SU-DHL-6 (cell line): ENCODE data around the gene SPTBN5.

ENCODE experiments used
- H2AFZ ChIP-seq: fragments of 200-600 bp; sonication (generic); 2 replicates; pipeline ENCODE4 v1.6.1; 2014; ENCODE audit warnings: low read depth, mild to moderate bottlenecking, moderate library complexity, mixed read lengths, antibody characterized with exemption, low read length; ENCODE audit not compliant: severe bottlenecking
- H3F3A ChIP-seq: fragments of 200-600 bp; shearing (Covaris generic); 2 replicates; pipeline ENCODE4 v1.6.0; 2016; ENCODE audit warnings: antibody characterized with exemption, mild to moderate bottlenecking; ENCODE audit not compliant: insufficient read depth
- H3K27ac ChIP-seq: fragments of 200-600 bp; sonication (generic); 2 replicates; pipeline ENCODE4 v1.5.1; 2016; ENCODE audit warnings: low read depth, mild to moderate bottlenecking, low read length, moderate library complexity, mixed read lengths
- H3K27me3 ChIP-seq: fragments of 200-600 bp; sonication (generic), shearing (Covaris generic); 2 replicates; pipeline ENCODE4 v1.6.0; 2014; ENCODE audit warnings: mild to moderate bottlenecking, low read length
- H3K36me3 ChIP-seq: fragments of 200-600 bp; sonication (generic); 2 replicates; pipeline ENCODE4 v1.6.1; 2014; ENCODE audit warnings: mild to moderate bottlenecking, low read length, mixed read lengths
- H3K4me2 ChIP-seq: fragments of 300-600, 200-600 bp; shearing (Covaris generic), sonication (generic); 2 replicates; pipeline ENCODE4 v1.6.0; 2014; ENCODE audit warnings: low read length, low read depth, mild to moderate bottlenecking; ENCODE audit not compliant: poor library complexity, severe bottlenecking
- H3K4me3 ChIP-seq: fragments of 200-600 bp; sonication (generic); 2 replicates; pipeline ENCODE4 v1.5.1; 2014; ENCODE audit warnings: antibody characterized with exemption, low read length, mild to moderate bottlenecking, mixed read lengths; ENCODE audit not compliant: insufficient read depth, poor library complexity, severe bottlenecking
- H3K79me2 ChIP-seq: fragments of 200-600 bp; sonication (generic); 2 replicates; pipeline ENCODE4 v1.6.1; 2014; ENCODE audit warnings: mild to moderate bottlenecking, low read length, moderate library complexity; ENCODE audit not compliant: insufficient read depth
- H3K9ac ChIP-seq: fragments of 200-600 bp; sonication (generic); 2 replicates; pipeline ENCODE4 v1.7.0; 2014; ENCODE audit warnings: mild to moderate bottlenecking, low read length
- H3K9me2 ChIP-seq: fragments of 200-600 bp; sonication (generic); replicated peaks from 2 replicates; pipeline ENCODE4 v1.6.1; 2014; ENCODE audit warnings: low read length; ENCODE audit not compliant: insufficient read depth
- H3K9me3 ChIP-seq: fragments of 200-600 bp; sonication (generic); 2 replicates; pipeline ENCODE4 v1.6.1; 2014; ENCODE audit warnings: low read length, mixed read lengths; ENCODE audit not compliant: insufficient read depth
- H4K20me1 ChIP-seq: fragments of 200-600 bp; sonication (generic); 2 replicates; pipeline ENCODE4 v1.6.1; 2014; ENCODE audit warnings: low read depth, mild to moderate bottlenecking, antibody characterized with exemption, low read length, moderate library complexity, mixed read lengths
- EZH2phosphoT487 ChIP-seq: fragments of 200-600 bp; sonication (generic), shearing (Covaris generic); conservative IDR thresholded peaks from 2 replicates; pipeline ENCODE4 v1.6.1; 2018; ENCODE audit warnings: mild to moderate bottlenecking, antibody characterized with exemption, low read length, moderate library complexity, mixed read lengths
- TF ChIP-seq, protein P1 (sequence below): fragments of 200-600 bp; sonication (generic); IDR thresholded peaks from one replicate; pipeline ENCODE4 v1.5.1; 2017; ENCODE audit warnings: antibody characterized with exemption, mild to moderate bottlenecking, low read length, moderate library complexity; ENCODE audit not compliant: insufficient read depth, poor library complexity, severe bottlenecking

Gene SPTBN5

GRCh38 chr15:41907141-41907540 lies 13.3 kb upstream of the SPTBN5 start:
- H3K9me3 ChIP-seq: peaks cover 14% of the 10 kb centered on the region; the same call in 1 of the 2 replicates
- TF ChIP-seq, protein P1, sequence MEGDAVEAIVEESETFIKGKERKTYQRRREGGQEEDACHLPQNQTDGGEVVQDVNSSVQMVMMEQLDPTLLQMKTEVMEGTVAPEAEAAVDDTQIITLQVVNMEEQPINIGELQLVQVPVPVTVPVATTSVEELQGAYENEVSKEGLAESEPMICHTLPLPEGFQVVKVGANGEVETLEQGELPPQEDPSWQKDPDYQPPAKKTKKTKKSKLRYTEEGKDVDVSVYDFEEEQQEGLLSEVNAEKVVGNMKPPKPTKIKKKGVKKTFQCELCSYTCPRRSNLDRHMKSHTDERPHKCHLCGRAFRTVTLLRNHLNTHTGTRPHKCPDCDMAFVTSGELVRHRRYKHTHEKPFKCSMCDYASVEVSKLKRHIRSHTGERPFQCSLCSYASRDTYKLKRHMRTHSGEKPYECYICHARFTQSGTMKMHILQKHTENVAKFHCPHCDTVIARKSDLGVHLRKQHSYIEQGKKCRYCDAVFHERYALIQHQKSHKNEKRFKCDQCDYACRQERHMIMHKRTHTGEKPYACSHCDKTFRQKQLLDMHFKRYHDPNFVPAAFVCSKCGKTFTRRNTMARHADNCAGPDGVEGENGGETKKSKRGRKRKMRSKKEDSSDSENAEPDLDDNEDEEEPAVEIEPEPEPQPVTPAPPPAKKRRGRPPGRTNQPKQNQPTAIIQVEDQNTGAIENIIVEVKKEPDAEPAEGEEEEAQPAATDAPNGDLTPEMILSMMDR: no peak
- TF ChIP-seq EZH2phosphoT487: no peak
- H3K9ac ChIP-seq: no peak overlapping the region
- no peaks in the 10 kb centered on the region for H3K79me2 ChIP-seq
- H2AFZ ChIP-seq: no peak overlapping the region
- H3K27me3 ChIP-seq: no peaks in the 10 kb centered on the region
- no peaks in the 10 kb centered on the region for H3F3A ChIP-seq
- H4K20me1 ChIP-seq: no peaks in the 10 kb centered on the region
- no peak overlapping the region for H3K4me3 ChIP-seq
- no peak overlapping the region for H3K4me2 ChIP-seq
- H3K9me2 ChIP-seq: no peaks in the 10 kb centered on the region
- H3K36me3 ChIP-seq: peaks cover 4% of the 10 kb centered on the region; the same call in 1 of the 2 replicates
- no peak overlapping the region for H3K27ac ChIP-seq

DNA sequence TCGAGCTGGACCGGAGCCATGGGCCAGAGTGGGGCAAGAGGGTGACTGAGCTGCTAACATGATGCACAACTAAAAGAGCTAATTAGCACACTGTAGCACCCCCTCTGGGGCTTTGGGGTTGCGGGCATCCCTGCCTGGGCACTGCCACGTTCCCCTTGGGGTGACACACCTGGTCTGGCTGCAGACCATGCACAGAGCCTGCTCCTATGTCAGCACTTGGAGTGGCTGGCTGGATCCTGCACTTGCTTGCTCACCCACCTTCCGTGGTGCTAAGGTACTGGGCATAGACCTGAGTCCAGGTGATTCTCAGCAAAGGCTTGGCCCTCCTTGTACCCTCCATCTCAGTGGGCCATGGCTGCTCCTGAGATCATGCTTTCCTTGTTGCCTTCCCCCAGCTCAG lies 12.8 kb upstream of the SPTBN5 start:
- Histone ChIP-seq H3K79me2 (no peaks in the 10 kb centered on the region), H3K9me3 (peaks cover 14% of the 10 kb centered on the region; the same call in 1 of the 2 replicates), H3K4me3 (no peak overlapping the region), H4K20me1 (no peaks in the 10 kb centered on the region), H3K9me2 (no peaks in the 10 kb centered on the region), H3K27ac (no peak overlapping the region), H3K36me3 (peaks cover 4% of the 10 kb centered on the region; the same call in 1 of the 2 replicates), H3F3A (no peaks in the 10 kb centered on the region), H3K9ac (no peak overlapping the region), H3K4me2 (no peak overlapping the region), H3K27me3 (no peaks in the 10 kb centered on the region), H2AFZ (no peak overlapping the region)
- no peak for TF ChIP-seq EZH2phosphoT487

- Histone ChIP-seq H3K27ac (no peak overlapping the region), H3K9me3 (peaks cover 14% of the 10 kb centered on the region; the same call in 1 of the 2 replicates), H3K9ac (no peak overlapping the region), H3K27me3 (no peaks in the 10 kb centered on the region), H2AFZ (no peak overlapping the region), H3K79me2 (no peaks in the 10 kb centered on the region), H3K36me3 (peaks cover 4% of the 10 kb centered on the region; the same call in 1 of the 2 replicates), H3K9me2 (no peaks in the 10 kb centered on the region), H3K4me3 (no peak overlapping the region), H4K20me1 (no peaks in the 10 kb centered on the region), H3K4me2 (no peak overlapping the region), H3F3A (no peaks in the 10 kb centered on the region)
- TF ChIP-seq, protein P1: no peak
- no peak for TF ChIP-seq EZH2phosphoT487
Observed at GRCh38 chr15:41905036-41905793, 11.4 kb upstream of the SPTBN5 start.

DNA sequence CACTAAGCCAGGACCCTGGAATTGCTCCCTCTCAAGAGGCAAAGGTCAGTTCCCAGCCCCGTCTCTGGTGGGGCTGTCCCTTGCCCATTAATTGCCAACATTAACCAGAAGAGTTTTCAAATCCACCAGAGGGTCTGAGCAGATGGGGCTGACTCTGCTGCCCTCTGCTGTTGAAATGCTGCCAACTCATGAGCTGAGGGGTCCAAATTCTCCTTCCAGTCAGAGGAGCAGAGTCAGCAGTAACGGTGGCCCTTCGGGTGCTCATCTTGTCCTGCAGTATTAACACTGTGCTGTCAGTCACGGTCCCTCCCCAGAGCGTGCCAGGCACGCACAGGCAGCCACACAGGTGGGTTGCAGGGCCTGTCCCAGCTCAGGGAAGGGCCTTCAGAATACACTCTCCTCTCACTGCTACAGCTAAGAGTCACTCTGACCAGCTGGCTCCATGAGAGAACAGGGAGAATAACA lies 10.7 kb upstream of the SPTBN5 start:
- no peaks in the 10 kb centered on the region for H3K27me3 ChIP-seq
- no peaks in the 10 kb centered on the region for H3K79me2 ChIP-seq
- no peak for TF ChIP-seq EZH2phosphoT487
- TF ChIP-seq, protein P1: peak; percentile 70
- H3K4me2 ChIP-seq: no peak overlapping the region
- peaks cover 4% of the 10 kb centered on the region; the same call in 1 of the 2 replicates for H3K36me3 ChIP-seq
- H3K4me3 ChIP-seq: no peak overlapping the region
- no peaks in the 10 kb centered on the region for H3F3A ChIP-seq
- peaks cover 14% of the 10 kb centered on the region; the same call in 1 of the 2 replicates for H3K9me3 ChIP-seq
- no peak overlapping the region for H3K9ac ChIP-seq
- H3K9me2 ChIP-seq: no peaks in the 10 kb centered on the region
- H4K20me1 ChIP-seq: no peaks in the 10 kb centered on the region
- H3K27ac ChIP-seq: no peak overlapping the region
- H2AFZ ChIP-seq: no peak overlapping the region
